ENCODE measurements around the gene NUP93. TPM values are rescaled to one million over a fixed set of nuclear protein-coding genes. Genes with fewer than 3 reads are reported as not detected.

NUP93 gene
- total RNA-seq, 3 donors from 2014 or later = 29.4 to 48.8 (median 32.6) TPM

- no peak for DNase-seq (ENCODE audit: low spot score in 2 of 2)
- Histone ChIP-seq H3K27ac (no peak overlapping the region), H3K36me3 (no peaks in the 10 kb centered on the region)
Observed at GRCh38 chr16:56700631-56701030, 29.3 kb upstream of the NUP93 start.

GRCh38 chr16:56701534-56701933 is 28.4 kb upstream of the NUP93 start:
- no peaks in the 10 kb centered on the region for H3K36me3 ChIP-seq
- no peaks in the 10 kb centered on the region for H3K4me1 ChIP-seq
- no peaks in the 10 kb centered on the region for H3K27me3 ChIP-seq
- no peaks in the 10 kb centered on the region for H3K9me3 ChIP-seq
- DNase-seq (ENCODE audit: low spot score in 2 of 2) = no peak
- intact Hi-C loops (cut with DNase I; ENCODE audit: low total_unique reads) = loop anchor here (10.0 kb wide), 1 partner anchor 107 kb away; no protein-coding TSS in a partner anchor
- TF ChIP-seq POLR2A (IDR thresholded peaks at IDR 0.05) (no peak), CTCF (IDR thresholded peaks at IDR 0.05) (no peak), POLR2AphosphoS5 (IDR thresholded peaks at IDR 0.05) (no peak)
- H3K4me3 ChIP-seq = no peak overlapping the region
- peak overlapping the region in 1 of 2 donors; percentile 8 for H3K27ac ChIP-seq

More at GRCh38 chr16:56700631-56701030, 29.3 kb upstream of the NUP93 start:
- no peaks in the 10 kb centered on the region for H3K27me3 ChIP-seq
- no peak overlapping the region for H3K4me3 ChIP-seq
- no peaks in the 10 kb centered on the region for H3K9me3 ChIP-seq
- TF ChIP-seq POLR2A (IDR thresholded peaks at IDR 0.05) (no peak), POLR2AphosphoS5 (IDR thresholded peaks at IDR 0.05) (no peak), CTCF (IDR thresholded peaks at IDR 0.05) (no peak)
- no peaks in the 10 kb centered on the region for H3K4me1 ChIP-seq
- intact Hi-C loops (cut with DNase I; ENCODE audit: low total_unique reads) = loop anchor here (10.0 kb wide), 1 partner anchor 106 kb away; no protein-coding TSS in a partner anchor

GRCh38 chr16:56702836-56703235 is 27.1 kb upstream of the NUP93 start:
- no peaks in the 10 kb centered on the region for H3K36me3 ChIP-seq
- TF ChIP-seq POLR2AphosphoS5 (IDR thresholded peaks at IDR 0.05) (no peak), POLR2A (IDR thresholded peaks at IDR 0.05) (no peak), CTCF (IDR thresholded peaks at IDR 0.05) (no peak)
- no peak overlapping the region for H3K4me3 ChIP-seq
- no peaks in the 10 kb centered on the region for H3K4me1 ChIP-seq
- H3K9me3 ChIP-seq = no peaks in the 10 kb centered on the region
- no peaks in the 10 kb centered on the region for H3K27me3 ChIP-seq
- intact Hi-C loops (cut with DNase I; ENCODE audit: low total_unique reads) = loop anchor here (10.0 kb wide), 1 partner anchor 108 kb away; no protein-coding TSS in a partner anchor
- DNase-seq (ENCODE audit: low spot score in 2 of 2) = no peak
- H3K27ac ChIP-seq = peak overlapping the region in 1 of 2 donors; percentile 43

GRCh38 chr16:56708525-56709442 is 21.1 kb upstream of the NUP93 start:
- no peak for DNase-seq (ENCODE audit: low spot score in 2 of 2)
- intact Hi-C loops (cut with DNase I; ENCODE audit: low total_unique reads) = loop anchor here (10.0 kb wide), 1 partner anchor 114 kb away; no protein-coding TSS in a partner anchor
- TF ChIP-seq POLR2A (IDR thresholded peaks at IDR 0.05) (no peak), CTCF (IDR thresholded peaks at IDR 0.05) (no peak), POLR2AphosphoS5 (IDR thresholded peaks at IDR 0.05) (no peak)
- no peak overlapping the region for H3K27ac ChIP-seq
- no peaks in the 10 kb centered on the region for H3K9me3 ChIP-seq
- no peaks in the 10 kb centered on the region for H3K27me3 ChIP-seq
- no peaks in the 10 kb centered on the region for H3K36me3 ChIP-seq
- no peaks in the 10 kb centered on the region for H3K4me1 ChIP-seq
- no peak overlapping the region for H3K4me3 ChIP-seq
